Measurements from ENCODE around the gene STAMBP.
A peak's percentile ranks its signal among the peaks of the same experiment; 100 is the strongest.

STAMBP gene

DNA sequence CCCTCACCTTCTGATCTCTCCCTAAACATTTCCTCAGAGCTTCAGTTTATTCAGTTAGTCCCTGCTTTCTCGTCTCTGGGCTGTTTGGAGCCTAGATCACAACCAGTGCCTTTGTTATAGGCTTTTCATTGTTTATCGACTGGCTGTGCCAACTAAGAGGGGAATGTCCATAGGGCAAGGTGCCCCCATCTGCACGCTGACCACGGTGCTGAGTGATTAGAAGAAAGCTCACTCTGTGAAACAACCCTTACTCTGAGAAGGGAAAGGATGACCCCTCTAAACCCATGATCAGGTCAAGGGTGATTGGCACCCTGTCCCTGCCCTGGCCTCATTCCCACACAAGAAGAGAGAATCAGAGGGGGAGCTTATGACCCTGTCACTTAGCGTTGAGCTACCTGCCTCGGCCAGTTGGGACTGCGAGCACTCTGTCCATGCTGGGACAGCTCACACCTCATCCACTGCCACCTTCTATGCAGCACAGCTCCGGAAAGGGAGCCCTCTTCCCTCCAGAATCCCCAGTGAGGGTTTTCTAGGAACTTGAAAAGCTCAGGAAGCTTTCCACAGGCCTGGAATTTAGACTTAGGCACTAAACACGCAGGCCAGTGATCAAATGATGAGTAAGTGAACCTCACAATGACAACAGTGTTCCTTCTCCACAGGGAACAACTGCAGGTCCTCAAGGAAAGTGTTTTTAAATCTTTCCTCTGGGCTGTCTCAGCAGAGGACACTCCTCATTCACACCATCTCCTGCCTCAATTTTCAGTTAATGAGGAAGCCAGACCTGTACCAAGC lies 61.7 kb downstream of the STAMBP start:
- Histone ChIP-seq H2BK15ac (ENCODE audit: low read length) (no peak overlapping the region), H2BK12ac (ENCODE audit: low read length) (no peak overlapping the region), H3K14ac (ENCODE audit: low read length) (peak overlapping the region; percentile 11), H2BK5ac (ENCODE audit: low read length) (no peak overlapping the region), H3K23ac (ENCODE audit: low read depth, low read length, poor library complexity) (no peak overlapping the region), H4K8ac (ENCODE audit: low read depth, low read length) (no peak overlapping the region), H3K79me1 (ENCODE audit: low read depth, low read length) (no peaks in the 10 kb centered on the region), H2BK120ac (ENCODE audit: low read depth, low read length) (no peak overlapping the region), H3K27me3 (ENCODE audit: control insufficient read depth in 3 of 3, insufficient read depth in 3 of 3, low read depth in 1 of 3, low read length in 3 of 3) (peaks cover 0 to 23% (median 0%) of the 10 kb centered on the region in 3 experiments), H3K18ac (ENCODE audit: low read length) (no peak overlapping the region), H4K91ac (ENCODE audit: low read depth, low read length, poor library complexity) (no peak overlapping the region), H3K9ac (ENCODE audit: low read depth, low read length, poor library complexity) (no peak overlapping the region), H3K36me3 (replicated peaks in 1 of 2; ENCODE audit: control insufficient read depth in 2 of 2, insufficient read depth in 2 of 2, low read length in 2 of 2) (no peaks in the 10 kb centered on the region), H3K4me3 (ENCODE audit: low read length in 2 of 2) (no peak overlapping the region), H3K4me2 (ENCODE audit: insufficient read depth, low read length, poor library complexity, severe bottlenecking) (no peak overlapping the region), H2AK5ac (ENCODE audit: low read depth, low read length) (no peak overlapping the region), H2AFZ (ENCODE audit: low read length) (no peak overlapping the region), H3K9me3 (replicated peaks in 1 of 2; ENCODE audit: control insufficient read depth in 2 of 2, insufficient read depth in 1 of 2, low read depth in 1 of 2, low read length in 2 of 2) (no peaks in the 10 kb centered on the region), H3K27ac (replicated peaks; ENCODE audit: low read length) (no peak overlapping the region), H3K4me1 (ENCODE audit: control insufficient read depth in 2 of 2, insufficient read depth in 1 of 2, low read depth in 1 of 2, low read length in 2 of 2) (peaks cover 0 to 3% of the 10 kb centered on the region in 2 donors), H3K4ac (ENCODE audit: low read length) (no peak overlapping the region)
- no peak for DNase-seq (ENCODE audit: low spot score)
- no CpG with 5 or more reads among the region's 9 CpGs for WGBS, 2 donors (ENCODE audit: extremely low coverage in 2 of 2, insufficient read length in 2 of 2, insufficient replicate concordance in 1 of 2)

DNA sequence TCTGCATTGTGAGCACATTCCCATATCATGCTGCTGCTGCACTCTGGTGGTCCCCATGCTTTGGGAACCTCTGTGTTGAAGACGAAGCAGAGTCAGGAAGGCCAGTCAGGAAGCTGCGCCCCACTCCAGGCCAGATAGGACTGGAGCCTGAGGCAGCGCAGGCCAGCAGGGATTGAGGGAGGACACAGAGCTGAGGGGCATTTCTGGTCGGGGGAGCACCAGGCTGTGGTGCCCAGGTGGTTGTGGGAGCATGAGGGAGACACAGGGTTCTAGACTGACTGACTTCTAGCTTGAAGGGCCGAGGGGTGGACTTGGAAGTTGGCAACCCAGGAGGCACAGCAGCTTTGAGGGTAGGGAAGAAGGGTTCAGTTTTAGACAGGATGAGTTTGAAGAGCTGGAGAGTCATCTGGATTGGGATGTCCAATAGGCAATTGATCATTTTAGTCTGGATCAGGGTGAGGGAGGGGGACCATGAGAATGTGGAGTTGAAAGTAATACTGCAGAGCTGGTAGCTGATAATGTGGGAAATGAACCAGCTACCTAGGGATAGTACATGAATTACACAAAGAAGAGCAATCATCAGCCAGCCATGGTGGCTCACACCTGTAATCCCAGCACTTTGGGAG lies 62.6 kb downstream of the STAMBP start:
- no peak overlapping the region for H3K4ac ChIP-seq (ENCODE audit: low read length)
- no peak overlapping the region for H2BK5ac ChIP-seq (ENCODE audit: low read length)
- H3K18ac ChIP-seq (ENCODE audit: low read length): peak overlapping the region; percentile 67
- H3K36me3 ChIP-seq (replicated peaks in 1 of 2; ENCODE audit: control insufficient read depth in 2 of 2, insufficient read depth in 2 of 2, low read length in 2 of 2): no peaks in the 10 kb centered on the region
- H2AFZ ChIP-seq (ENCODE audit: low read length): no peak overlapping the region
- WGBS, 2 donors (ENCODE audit: extremely low coverage in 2 of 2, insufficient read length in 2 of 2, insufficient replicate concordance in 1 of 2): no CpG with 5 or more reads among the region's 5 CpGs
- H3K27me3 ChIP-seq (ENCODE audit: control insufficient read depth in 3 of 3, insufficient read depth in 3 of 3, low read depth in 1 of 3, low read length in 3 of 3): peaks cover 0 to 23% (median 0%) of the 10 kb centered on the region in 3 experiments
- no peak overlapping the region for H3K4me3 ChIP-seq (ENCODE audit: low read length in 2 of 2)
- H3K9ac ChIP-seq (ENCODE audit: low read depth, low read length, poor library complexity): no peak overlapping the region
- H3K9me3 ChIP-seq (replicated peaks in 1 of 2; ENCODE audit: control insufficient read depth in 2 of 2, insufficient read depth in 1 of 2, low read depth in 1 of 2, low read length in 2 of 2): no peaks in the 10 kb centered on the region
- H3K4me2 ChIP-seq (ENCODE audit: insufficient read depth, low read length, poor library complexity, severe bottlenecking): no peak overlapping the region
- H2BK12ac ChIP-seq (ENCODE audit: low read length): no peak overlapping the region
- H3K27ac ChIP-seq (replicated peaks; ENCODE audit: low read length): no peak overlapping the region
- peak overlapping the region; percentile 82 for H2BK120ac ChIP-seq (ENCODE audit: low read depth, low read length)
- peak overlapping the region; percentile 51 for H3K23ac ChIP-seq (ENCODE audit: low read depth, low read length, poor library complexity)
- H4K8ac ChIP-seq (ENCODE audit: low read depth, low read length): no peak overlapping the region
- H2BK15ac ChIP-seq (ENCODE audit: low read length): peak overlapping the region; percentile 27
- H3K4me1 ChIP-seq (ENCODE audit: control insufficient read depth in 2 of 2, insufficient read depth in 1 of 2, low read depth in 1 of 2, low read length in 2 of 2): peaks cover 2 to 5% of the 10 kb centered on the region in 2 donors
- no peak overlapping the region for H3K14ac ChIP-seq (ENCODE audit: low read length)
- H3K79me1 ChIP-seq (ENCODE audit: low read depth, low read length): no peaks in the 10 kb centered on the region
- H4K91ac ChIP-seq (ENCODE audit: low read depth, low read length, poor library complexity): no peak overlapping the region
- no peak for DNase-seq (ENCODE audit: low spot score)
- H2AK5ac ChIP-seq (ENCODE audit: low read depth, low read length): peak overlapping the region; percentile 24

DNA sequence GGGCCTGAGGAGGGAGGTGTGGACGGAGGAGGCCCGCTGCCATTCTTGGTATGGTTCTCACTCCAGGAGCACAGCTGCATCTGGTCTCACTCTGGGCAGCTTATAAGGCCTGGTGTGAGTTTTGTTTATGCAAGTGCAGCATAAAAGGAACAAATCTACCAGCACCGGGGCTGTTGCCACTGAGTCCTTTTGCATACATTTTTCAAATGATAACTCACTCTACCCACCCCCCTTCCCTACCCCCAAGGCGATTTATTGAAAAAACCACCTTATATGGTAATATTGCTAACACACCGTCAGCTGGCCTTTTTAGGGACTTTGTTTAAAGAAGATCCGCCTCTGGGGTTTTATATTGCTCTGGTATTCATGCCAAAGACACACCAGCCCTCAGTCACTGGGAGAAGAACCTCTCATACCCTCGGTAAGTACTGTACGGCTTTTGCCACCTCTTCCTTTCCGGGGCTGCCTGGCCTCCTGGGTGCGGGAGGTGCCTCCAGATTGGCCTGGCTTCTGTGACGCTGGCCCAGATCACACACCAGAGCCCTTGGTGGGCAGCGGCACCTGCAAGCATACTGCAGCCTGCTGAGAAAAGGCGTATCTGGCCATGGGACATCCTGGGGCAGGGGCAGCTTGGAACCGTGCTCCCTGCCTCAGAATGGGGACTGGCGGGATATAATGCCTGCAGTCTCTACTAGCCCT lies 64.0 kb downstream of the STAMBP start, which contains the start of gene ACTG2:
TSS of gene ACTG2 (plus strand) at position 378 of the 699 bp plus-strand sequence. CDS start 8,304 bp downstream, outside the sequence.
- H3K9ac ChIP-seq (ENCODE audit: low read depth, low read length, poor library complexity): no peak within 1 kb of the TSS
- peak within 1 kb of the TSS; percentile 95 for H4K8ac ChIP-seq (ENCODE audit: low read depth, low read length)
- H3K4me1 ChIP-seq (ENCODE audit: control insufficient read depth in 2 of 2, insufficient read depth in 1 of 2, low read depth in 1 of 2, low read length in 2 of 2): peaks cover 6 to 13% of the 10 kb centered on the region in 2 donors
- DNase-seq (ENCODE audit: low spot score): no peak
- H2BK15ac ChIP-seq (ENCODE audit: low read length): no peak within 1 kb of the TSS
- H3K9me3 ChIP-seq (replicated peaks in 1 of 2; ENCODE audit: control insufficient read depth in 2 of 2, insufficient read depth in 1 of 2, low read depth in 1 of 2, low read length in 2 of 2): no peaks in the 10 kb centered on the region
- no peak within 1 kb of the TSS for H2BK5ac ChIP-seq (ENCODE audit: low read length)
- no CpG with 5 or more reads among the region's 15 CpGs for WGBS, 2 donors (ENCODE audit: extremely low coverage in 2 of 2, insufficient read length in 2 of 2, insufficient replicate concordance in 1 of 2)
- peaks cover 0 to 26% (median 0%) of the 10 kb centered on the region in 3 experiments for H3K27me3 ChIP-seq (ENCODE audit: control insufficient read depth in 3 of 3, insufficient read depth in 3 of 3, low read depth in 1 of 3, low read length in 3 of 3)
- H2BK120ac ChIP-seq (ENCODE audit: low read depth, low read length): no peak within 1 kb of the TSS
- no peaks in the 10 kb centered on the region for H3K36me3 ChIP-seq (replicated peaks in 1 of 2; ENCODE audit: control insufficient read depth in 2 of 2, insufficient read depth in 2 of 2, low read length in 2 of 2)
- H3K14ac ChIP-seq (ENCODE audit: low read length): peak within 1 kb of the TSS; percentile 49
- no peak within 1 kb of the TSS for H4K91ac ChIP-seq (ENCODE audit: low read depth, low read length, poor library complexity)
- no peak within 1 kb of the TSS for H3K4me2 ChIP-seq (ENCODE audit: insufficient read depth, low read length, poor library complexity, severe bottlenecking)
- no peak within 1 kb of the TSS for H3K27ac ChIP-seq (replicated peaks; ENCODE audit: low read length)
- no peak within 1 kb of the TSS for H3K4ac ChIP-seq (ENCODE audit: low read length)
- H3K79me1 ChIP-seq (ENCODE audit: low read depth, low read length): no peaks in the 10 kb centered on the region
- H2AFZ ChIP-seq (ENCODE audit: low read length): peak within 1 kb of the TSS; percentile 64
- no peak within 1 kb of the TSS for H2AK5ac ChIP-seq (ENCODE audit: low read depth, low read length)
- H3K18ac ChIP-seq (ENCODE audit: low read length): peak within 1 kb of the TSS; percentile 25
- H3K4me3 ChIP-seq (ENCODE audit: low read length in 2 of 2): no peak within 1 kb of the TSS
- H3K23ac ChIP-seq (ENCODE audit: low read depth, low read length, poor library complexity): no peak within 1 kb of the TSS
- no peak within 1 kb of the TSS for H2BK12ac ChIP-seq (ENCODE audit: low read length)

All from neuronal stem cell (in vitro differentiated cells).